Activated CD4-positive, alpha-beta T cell treated with anti-CD3 and anti-CD28 coated beads for 36 hours (primary cell): Measurements from ENCODE around the gene PPP3CA. TPM values are rescaled to one million over a fixed set of nuclear protein-coding genes. Genes with fewer than 3 reads are reported as not detected.
"Not testable (repeated sequence)": the region's sequence is repeated elsewhere in the genome, so short reads cannot be mapped to it uniquely, and the experiment has no call there.

Experiments used
- ATAC-seq: fragments of 200-7000 bp; cut with Tn5 transposase; one replicate; pipeline ENCODE4 v1.10.0; 2021; ENCODE audit warnings: mild to moderate bottlenecking, moderate library complexity
- CTCF ChIA-PET: fragments of 350-600 bp; sonication (Branson Sonifier 250); formaldehyde crosslinking; loops from one replicate; lab custom pipeline; 2021; ENCODE audit warnings: antibody characterized with exemption; lab: Charles Lee
- POLR2A ChIA-PET: fragments of 350-600 bp; sonication (Branson Sonifier 250); formaldehyde crosslinking; loops from one replicate; lab custom pipeline; 2021; ENCODE audit warnings: antibody characterized with exemption, inconsistent platforms; lab: Charles Lee
- DNase-seq: peaks from one replicate; pipeline ENCODE4 v3.0.0-alpha.2; 2020
- H3K27ac Mint-ChIP-seq: one replicate; pipeline ENCODE4 v1.8.0; 2021; ENCODE audit warnings: mixed read lengths
- H3K27me3 Mint-ChIP-seq: one replicate; pipeline ENCODE4 v1.8.0; 2021; ENCODE audit warnings: mixed read lengths
- H3K36me3 Mint-ChIP-seq: one replicate; pipeline ENCODE4 v1.8.0; 2021; ENCODE audit warnings: low read depth, mixed read lengths
- H3K4me1 Mint-ChIP-seq: one replicate; pipeline ENCODE4 v1.8.0; 2021; ENCODE audit warnings: mixed read lengths
- H3K4me3 Mint-ChIP-seq: one replicate; pipeline ENCODE4 v1.8.0; 2021; ENCODE audit warnings: mild to moderate bottlenecking, moderate library complexity, mixed read lengths
- H3K9me3 Mint-ChIP-seq: one replicate; pipeline ENCODE4 v1.8.0; 2021; ENCODE audit warnings: low read depth, mixed read lengths
- intact Hi-C, 2 experiments: fragments of 100-400 bp; cut with DNase I in 1 of 2; cut with micrococcal nuclease in 1 of 2; formaldehyde crosslinking; loops; one replicate each; pipeline versions ENCODE4 v1.14.2 to v1.15.1; 2022 to 2024; cut with DNase I, micrococcal nuclease
- total RNA-seq, 2 experiments: library from RNA; stranded (reverse); gene quantifications; one replicate each; pipeline ENCODE4 v1.2.3, GENCODE V29; 2021

The PPP3CA gene
- total RNA-seq, 2 experiments from 2014 or later: 7.6 to 8.3 TPM

DNA sequence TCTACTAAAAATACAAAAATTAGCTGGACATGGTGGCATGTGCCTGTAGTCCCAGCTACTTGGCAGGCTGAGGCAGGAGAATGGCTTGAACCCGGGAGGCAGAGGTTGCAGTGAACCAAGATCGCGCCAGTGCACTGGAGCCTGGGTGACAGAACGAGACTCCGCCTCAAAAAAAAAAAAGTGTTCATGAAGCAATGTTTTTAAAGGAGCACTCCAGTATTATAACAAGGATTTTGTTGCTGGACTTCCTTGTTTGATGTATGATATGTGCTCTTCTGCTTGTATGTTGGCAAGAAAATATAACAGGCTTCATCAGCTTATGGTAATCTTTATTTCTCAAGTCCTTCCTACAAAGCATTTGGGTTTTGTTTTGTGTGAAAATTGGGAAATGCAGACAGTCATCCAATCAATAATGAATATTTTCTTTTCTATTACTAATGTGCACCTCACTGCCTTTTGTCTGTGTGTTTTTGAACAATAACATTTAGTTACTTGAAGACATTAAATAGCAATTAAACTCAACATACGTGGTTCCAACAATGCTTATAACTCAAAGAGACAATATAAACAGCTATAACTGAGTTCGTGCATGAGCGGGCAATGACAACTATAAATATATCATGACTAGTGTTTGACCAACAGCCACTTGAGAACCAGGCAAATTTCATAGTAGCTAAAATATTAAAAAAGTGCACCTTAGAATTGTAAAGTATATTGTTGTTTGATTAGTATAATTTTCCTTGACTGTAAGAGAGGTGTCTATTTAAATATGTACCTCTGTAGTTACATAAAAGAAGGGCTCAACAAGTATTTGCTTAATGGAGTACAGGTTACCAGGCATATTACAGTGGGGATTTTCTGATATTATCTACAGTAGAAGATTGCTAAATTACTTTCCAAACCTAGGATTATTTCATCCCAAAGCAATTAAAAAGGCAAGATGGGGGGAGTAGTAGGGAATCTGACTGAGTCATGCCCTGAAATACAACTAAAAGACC lies 210.7 kb downstream of the PPP3CA start:
- H3K4me1 Mint-ChIP-seq: peaks cover 16% of the 10 kb centered on the region
- H3K27ac Mint-ChIP-seq: no peak overlapping the region
- H3K9me3 Mint-ChIP-seq: peaks cover 4% of the 10 kb centered on the region
- ChIA-PET POLR2A (no interaction called here), CTCF (no interaction called here)
- DNase-seq (no peak), ATAC-seq (no peak)
- peaks cover 18% of the 10 kb centered on the region for H3K36me3 Mint-ChIP-seq
- H3K27me3 Mint-ChIP-seq: no peaks in the 10 kb centered on the region
- H3K4me3 Mint-ChIP-seq: no peak overlapping the region
- intact Hi-C loops: no loop called here

DNA sequence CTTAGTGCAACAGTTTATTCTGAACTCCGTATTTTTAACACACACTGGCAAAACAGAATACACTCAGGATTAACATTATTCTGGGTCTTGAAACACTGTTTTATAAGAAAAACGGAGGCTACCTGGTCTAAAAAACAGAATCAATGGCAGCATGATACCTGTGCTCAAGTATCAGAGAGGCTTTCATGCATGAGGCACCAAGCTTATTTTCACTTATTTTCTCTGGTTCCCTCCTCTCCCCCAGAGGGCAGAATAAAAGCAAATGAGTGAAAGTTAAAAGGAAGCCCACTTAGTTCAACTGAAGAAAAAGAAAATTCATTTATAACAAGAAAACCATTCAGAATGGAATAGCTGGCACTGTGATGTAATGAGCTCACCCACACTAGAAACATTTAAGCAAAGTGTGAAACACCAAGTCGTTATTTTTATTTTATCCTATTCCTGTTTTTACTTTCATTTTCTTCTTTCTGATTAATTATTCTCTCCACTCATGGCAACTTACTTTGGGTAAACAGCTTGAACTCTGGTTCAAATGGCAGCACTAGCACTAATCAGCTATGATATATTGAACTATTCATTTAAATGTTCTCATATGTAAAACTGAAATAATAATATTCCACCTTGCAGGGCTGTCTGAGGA lies 211.8 kb downstream of the PPP3CA start:
- Mint-ChIP-seq H3K27me3 (no peaks in the 10 kb centered on the region), H3K9me3 (peaks cover 5% of the 10 kb centered on the region), H3K36me3 (peaks cover 18% of the 10 kb centered on the region), H3K27ac (no peak overlapping the region), H3K4me3 (peak overlapping the region; percentile 33), H3K4me1 (peaks cover 13% of the 10 kb centered on the region)
- ATAC-seq (no peak), DNase-seq (no peak)
- POLR2A ChIA-PET: no interaction called here
- CTCF ChIA-PET: interaction anchor here (1.0 to 1.2 kb wide), 2 partner anchors 15 to 35 kb away, joined by 3 to 4 read pairs; no protein-coding TSS in a partner anchor
- intact Hi-C loops: no loop called here

GRCh38 chr4:101131058-101131457 lies 216.3 kb downstream of the PPP3CA start:
- not testable (repeated sequence) for DNase-seq, H3K4me3 Mint-ChIP-seq
- peaks cover 23% of the 10 kb centered on the region for H3K36me3 Mint-ChIP-seq

DNA sequence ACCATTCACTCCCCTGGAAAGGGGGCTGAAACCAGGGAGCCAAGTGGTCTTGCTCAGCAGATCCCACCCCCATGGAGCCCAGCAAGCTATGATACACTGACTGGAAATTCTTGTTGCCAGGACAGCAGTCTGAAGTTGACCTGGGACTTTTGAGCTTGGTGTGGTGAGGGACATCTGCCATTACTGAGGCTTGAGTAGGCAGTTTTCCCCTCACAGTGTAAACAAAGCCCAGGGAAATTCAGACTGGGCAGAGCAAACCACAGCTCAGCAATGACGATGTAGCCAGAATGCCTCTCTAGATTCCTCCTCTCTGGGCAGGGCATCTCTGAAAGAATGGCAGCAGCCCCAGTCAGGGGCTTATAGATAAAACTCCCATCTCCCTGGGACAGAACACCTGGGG lies 218.4 kb downstream of the PPP3CA start:
- H3K27ac Mint-ChIP-seq, CTCF ChIA-PET, POLR2A ChIA-PET, H3K27me3 Mint-ChIP-seq, DNase-seq, intact Hi-C loops, ATAC-seq, H3K4me3 Mint-ChIP-seq: not testable (repeated sequence)
- peaks cover 17% of the 10 kb centered on the region for H3K36me3 Mint-ChIP-seq
- peaks cover 14% of the 10 kb centered on the region for H3K4me1 Mint-ChIP-seq
- peaks cover 11% of the 10 kb centered on the region for H3K9me3 Mint-ChIP-seq

More at GRCh38 chr4:101131058-101131457, 216.3 kb downstream of the PPP3CA start:
- H3K27me3 Mint-ChIP-seq, H3K27ac Mint-ChIP-seq, ATAC-seq, intact Hi-C loops, POLR2A ChIA-PET: not testable (repeated sequence)
- CTCF ChIA-PET: interaction anchor here (0.6 kb wide), 1 partner anchor 302 kb away, joined by 3 read pairs; no protein-coding TSS in a partner anchor
- peaks cover 11% of the 10 kb centered on the region for H3K9me3 Mint-ChIP-seq
- peaks cover 14% of the 10 kb centered on the region for H3K4me1 Mint-ChIP-seq

GRCh38 chr4:101128473-101128872 lies 218.9 kb downstream of the PPP3CA start:
- Mint-ChIP-seq H3K27ac (no peak overlapping the region), H3K4me1 (peaks cover 17% of the 10 kb centered on the region), H3K4me3 (no peak overlapping the region), H3K9me3 (peaks cover 11% of the 10 kb centered on the region), H3K27me3 (no peaks in the 10 kb centered on the region), H3K36me3 (peaks cover 14% of the 10 kb centered on the region)
- POLR2A ChIA-PET: no interaction called here
- intact Hi-C loops: no loop called here
- CTCF ChIA-PET: no interaction called here
- no peak for ATAC-seq
- DNase-seq: no peak

- CTCF ChIA-PET: no interaction called here
- intact Hi-C loops: no loop called here
Measured at GRCh38 chr4:101127176-101127790, 220.0 kb downstream of the PPP3CA start.

GRCh38 chr4:101126059-101126458 lies 221.3 kb downstream of the PPP3CA start:
- DNase-seq (no peak), ATAC-seq (no peak)
- intact Hi-C loops: no loop called here
- Mint-ChIP-seq H3K27ac (no peak overlapping the region), H3K36me3 (peaks cover 6% of the 10 kb centered on the region), H3K4me1 (peaks cover 21% of the 10 kb centered on the region), H3K4me3 (no peak overlapping the region), H3K27me3 (no peaks in the 10 kb centered on the region), H3K9me3 (peaks cover 6% of the 10 kb centered on the region)
- POLR2A ChIA-PET: no interaction called here
- CTCF ChIA-PET: no interaction called here

More at GRCh38 chr4:101127176-101127790, 220.0 kb downstream of the PPP3CA start:
- no peak for ATAC-seq
- Mint-ChIP-seq H3K27ac (no peak overlapping the region), H3K4me3 (no peak overlapping the region), H3K27me3 (no peaks in the 10 kb centered on the region), H3K9me3 (peaks cover 11% of the 10 kb centered on the region), H3K4me1 (peaks cover 21% of the 10 kb centered on the region), H3K36me3 (peaks cover 10% of the 10 kb centered on the region)
- POLR2A ChIA-PET: no interaction called here
- DNase-seq: no peak

DNA sequence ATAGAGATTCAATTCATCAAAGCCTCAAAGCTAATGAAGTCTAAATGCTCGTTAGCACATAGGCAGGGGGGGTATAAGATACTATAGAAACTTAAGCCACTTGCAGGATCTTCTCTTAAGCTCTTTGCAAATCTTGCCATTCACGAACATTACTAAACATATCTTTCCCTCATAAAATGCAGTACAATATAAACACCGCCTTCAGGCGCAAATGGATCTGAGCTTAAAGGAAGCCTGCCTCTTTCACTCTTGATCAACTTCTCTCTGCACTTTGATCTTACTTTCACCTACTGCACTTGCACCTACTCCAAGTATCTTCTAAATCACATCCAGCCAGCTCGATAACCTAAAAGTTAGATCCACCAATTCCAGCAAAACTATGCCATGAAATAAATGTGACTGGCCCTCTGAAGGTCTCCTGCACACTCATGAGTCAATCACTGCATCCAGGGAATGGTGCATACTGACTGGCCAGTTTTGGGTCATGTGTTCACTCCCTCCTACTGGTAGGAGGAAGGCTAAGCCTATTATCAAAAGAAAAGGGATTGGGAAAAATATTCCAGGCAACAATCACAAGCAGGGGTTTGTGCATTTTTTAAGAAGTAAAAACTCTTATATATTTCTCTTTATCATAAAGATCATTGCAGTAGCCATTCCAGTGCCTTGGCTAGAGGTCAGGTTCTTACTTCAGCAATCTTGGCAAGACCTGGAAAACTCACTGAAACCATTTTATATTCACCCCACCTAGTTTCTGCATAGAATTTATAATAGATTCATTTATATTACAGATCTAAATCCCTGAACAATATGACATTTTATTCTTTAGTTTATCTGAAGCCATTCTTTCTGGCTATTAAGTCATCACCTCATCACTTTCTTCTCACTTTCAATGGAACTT lies 222.0 kb downstream of the PPP3CA start:
- intact Hi-C loops: no loop called here
- Mint-ChIP-seq H3K27me3 (no peaks in the 10 kb centered on the region), H3K27ac (no peak overlapping the region), H3K4me3 (no peak overlapping the region), H3K4me1 (peaks cover 21% of the 10 kb centered on the region), H3K36me3 (peaks cover 5% of the 10 kb centered on the region), H3K9me3 (peaks cover 5% of the 10 kb centered on the region)
- POLR2A ChIA-PET: no interaction called here
- CTCF ChIA-PET: no interaction called here
- no peak for ATAC-seq
- DNase-seq: no peak

DNA sequence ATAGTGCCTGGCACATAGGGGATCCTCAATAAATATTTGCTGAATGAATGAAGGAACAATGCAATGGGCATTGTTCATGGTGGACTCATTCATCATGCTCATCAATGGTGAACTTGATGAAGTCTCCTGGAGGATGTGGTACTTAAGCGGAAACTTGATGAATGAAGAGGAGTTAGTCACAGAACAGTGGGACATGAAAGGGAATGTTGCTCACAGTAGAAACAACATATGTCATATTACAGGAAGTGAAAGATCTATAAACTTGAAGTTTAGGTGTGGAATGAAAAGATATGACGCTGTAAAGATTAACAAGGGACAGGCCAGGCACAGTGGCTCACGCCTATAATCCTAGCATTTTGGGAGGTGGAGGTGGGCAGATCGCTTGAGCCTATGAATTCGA lies 224.1 kb downstream of the PPP3CA start:
- Mint-ChIP-seq H3K4me3 (no peak overlapping the region), H3K4me1 (peaks cover 21% of the 10 kb centered on the region), H3K9me3 (no peaks in the 10 kb centered on the region), H3K27me3 (no peaks in the 10 kb centered on the region), H3K36me3 (no peaks in the 10 kb centered on the region), H3K27ac (no peak overlapping the region)
- ChIA-PET CTCF (interaction anchor here (0.6 kb wide), 1 partner anchor 1029 kb away, joined by 3 read pairs; no protein-coding TSS in a partner anchor), POLR2A (no interaction called here)
- DNase-seq (no peak), ATAC-seq (peak; percentile 76)
- intact Hi-C loops: no loop called here

DNA sequence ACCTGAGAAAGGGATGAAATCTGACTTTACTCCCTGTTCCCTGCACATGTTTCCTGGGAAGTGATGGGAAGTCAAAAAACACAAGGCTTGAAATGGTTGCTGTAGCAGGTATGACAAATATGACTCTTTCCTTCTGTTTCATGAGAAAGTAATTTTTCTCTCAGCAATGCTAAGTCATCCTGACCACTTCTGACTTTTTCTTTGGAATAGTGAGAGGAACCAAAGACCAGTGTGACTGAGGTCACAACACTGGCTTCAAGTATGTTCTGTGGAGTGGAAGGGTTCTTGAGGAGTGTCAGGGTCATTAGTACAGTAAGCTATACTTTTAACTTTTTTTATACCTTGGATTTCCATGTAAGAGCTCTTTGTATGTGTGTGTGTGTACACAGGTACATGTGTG lies 225.3 kb downstream of the PPP3CA start:
- intact Hi-C loops: no loop called here
- DNase-seq: no peak
- Mint-ChIP-seq H3K27ac (no peak overlapping the region), H3K9me3 (no peaks in the 10 kb centered on the region), H3K27me3 (no peaks in the 10 kb centered on the region), H3K36me3 (no peaks in the 10 kb centered on the region), H3K4me3 (no peak overlapping the region), H3K4me1 (peaks cover 21% of the 10 kb centered on the region)
- ChIA-PET CTCF (no interaction called here), POLR2A (no interaction called here)
- ATAC-seq: no peak
